Measurements from ENCODE around the gene SHC3. TPM values are rescaled to one million over a fixed set of nuclear protein-coding genes. Genes with fewer than 3 reads are reported as not detected.

SHC3 gene
- total and polyA plus RNA-seq, 2 of the 4 experiments (the other 2 are of a cell fraction), result 4.5 to 13.3 TPM

DNA sequence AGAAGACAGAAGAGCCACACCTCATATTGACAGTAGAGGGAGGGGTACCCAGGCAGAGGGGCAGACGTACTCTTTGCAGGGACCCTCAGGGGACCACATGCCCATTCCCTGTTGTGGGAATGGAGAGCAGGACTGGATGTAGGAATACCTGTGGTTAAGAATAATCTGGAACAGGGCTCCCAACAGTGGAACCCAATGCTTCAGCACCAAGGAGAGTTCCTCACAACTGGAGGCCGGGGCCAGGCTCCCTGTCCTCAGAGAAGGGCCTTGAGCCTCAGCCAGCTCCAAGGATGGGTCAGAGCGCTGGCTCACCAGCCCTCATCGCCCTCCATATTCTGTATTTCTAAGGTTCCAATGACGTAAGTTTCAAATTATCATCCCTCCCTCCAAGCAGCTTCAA is 7.4 kb upstream of the SHC3 start:
- no peak overlapping the region for H2AK5ac ChIP-seq (ENCODE audit: low read depth, low read length)
- DNase-seq, result peak; percentile 29
- H4K91ac ChIP-seq (ENCODE audit: insufficient read depth, low read depth, low read length), result no peak overlapping the region
- ChIA-PET POLR2A (ENCODE audit: unreplicated experiment) (no interaction called here), CTCF (no interaction called here)
- H2BK20ac ChIP-seq (ENCODE audit: low read depth, low read length), result no peak overlapping the region
- no peak for TF ChIP-seq RFX5 (IDR thresholded peaks at IDR 0.05; ENCODE audit: low read depth, low read length)
- no peak for TF ChIP-seq SMC3 (IDR thresholded peaks at IDR 0.05; ENCODE audit: low read depth, low read length)
- TF ChIP-seq MAZ (IDR thresholded peaks at IDR 0.05; ENCODE audit: borderline replicate concordance, low read depth, low read length), result no peak
- TF ChIP-seq NFE2L2 (IDR thresholded peaks at IDR 0.05; ENCODE audit: low read depth, low read length), result no peak
- TF ChIP-seq CTCF (conservative IDR thresholded peaks at IDR 0.05; ENCODE audit: low read depth, low read length), result no peak
- TF ChIP-seq CEBPB (IDR thresholded peaks at IDR 0.05; ENCODE audit: low read depth, low read length), result no peak
- no peak for TF ChIP-seq POLR2A (IDR thresholded peaks at IDR 0.05; ENCODE audit: low read depth, low read length)
- TF ChIP-seq RAD21 (IDR thresholded peaks at IDR 0.05; ENCODE audit: low read length), result no peak
- TF ChIP-seq BHLHE40 (IDR thresholded peaks at IDR 0.05; ENCODE audit: low read depth, low read length), result no peak
- TF ChIP-seq, protein P1, sequence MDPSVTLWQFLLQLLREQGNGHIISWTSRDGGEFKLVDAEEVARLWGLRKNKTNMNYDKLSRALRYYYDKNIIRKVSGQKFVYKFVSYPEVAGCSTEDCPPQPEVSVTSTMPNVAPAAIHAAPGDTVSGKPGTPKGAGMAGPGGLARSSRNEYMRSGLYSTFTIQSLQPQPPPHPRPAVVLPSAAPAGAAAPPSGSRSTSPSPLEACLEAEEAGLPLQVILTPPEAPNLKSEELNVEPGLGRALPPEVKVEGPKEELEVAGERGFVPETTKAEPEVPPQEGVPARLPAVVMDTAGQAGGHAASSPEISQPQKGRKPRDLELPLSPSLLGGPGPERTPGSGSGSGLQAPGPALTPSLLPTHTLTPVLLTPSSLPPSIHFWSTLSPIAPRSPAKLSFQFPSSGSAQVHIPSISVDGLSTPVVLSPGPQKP (IDR thresholded peaks at IDR 0.05; ENCODE audit: borderline replicate concordance, low read depth, low read length), result no peak
- TF ChIP-seq, protein P2, sequence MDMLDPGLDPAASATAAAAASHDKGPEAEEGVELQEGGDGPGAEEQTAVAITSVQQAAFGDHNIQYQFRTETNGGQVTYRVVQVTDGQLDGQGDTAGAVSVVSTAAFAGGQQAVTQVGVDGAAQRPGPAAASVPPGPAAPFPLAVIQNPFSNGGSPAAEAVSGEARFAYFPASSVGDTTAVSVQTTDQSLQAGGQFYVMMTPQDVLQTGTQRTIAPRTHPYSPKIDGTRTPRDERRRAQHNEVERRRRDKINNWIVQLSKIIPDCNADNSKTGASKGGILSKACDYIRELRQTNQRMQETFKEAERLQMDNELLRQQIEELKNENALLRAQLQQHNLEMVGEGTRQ (IDR thresholded peaks at IDR 0.05; ENCODE audit: low read depth, low read length), result no peak
- TF ChIP-seq CHD1 (IDR thresholded peaks at IDR 0.05; ENCODE audit: low read depth, low read length), result no peak
- no peak for TF ChIP-seq RCOR1 (IDR thresholded peaks at IDR 0.05; ENCODE audit: insufficient replicate concordance, low read length)
- TF ChIP-seq FOS (IDR thresholded peaks at IDR 0.05; ENCODE audit: low read depth, low read length), result no peak
- TF ChIP-seq MAFK (IDR thresholded peaks at IDR 0.05; ENCODE audit: low read depth, low read length), result no peak
- TF ChIP-seq MXI1 (IDR thresholded peaks at IDR 0.05; ENCODE audit: borderline replicate concordance, low read depth, low read length), result no peak
- no peak overlapping the region for H3K4me3 ChIP-seq (ENCODE audit: insufficient read depth, low read depth, low read length)
- H3K4me2 ChIP-seq (ENCODE audit: low read depth, low read length), result no peak overlapping the region
- no peak overlapping the region for H3K18ac ChIP-seq (ENCODE audit: low read depth, low read length)
- WGBS, 2 experiments (ENCODE audit: extremely low coverage in 2 of 2, insufficient read length in 1 of 2), result 27% methylated on average over 2 of the region's 5 CpGs; no CpG with 5 or more reads in 1 of the 2 experiments
- peak; percentile 68; the same call in 1 of the 2 replicates for ATAC-seq (ENCODE audit: low read depth)
- no peak overlapping the region for H4K8ac ChIP-seq (ENCODE audit: low read depth in 2 of 2, low read length in 2 of 2)
- H2AK9ac ChIP-seq (replicated peaks; ENCODE audit: low read depth, low read length, poor library complexity), result no peak overlapping the region
- H3K79me1 ChIP-seq (ENCODE audit: low read depth in 1 of 2, low read length in 2 of 2), result no peaks in the 10 kb centered on the region
- H3K36me3 ChIP-seq (ENCODE audit: control insufficient read depth, insufficient read depth, low read length), result no peaks in the 10 kb centered on the region
- H3K23ac ChIP-seq (ENCODE audit: low read depth, low read length), result no peak overlapping the region
- H3K4ac ChIP-seq (ENCODE audit: low read depth, low read length), result no peak overlapping the region
- no peaks in the 10 kb centered on the region; the same call in 1 of the 2 replicates for H3K27me3 ChIP-seq (ENCODE audit: control insufficient read depth, insufficient read depth, low read length)
- no TSS peak for BruUV-seq (replicated peaks)
- no peak overlapping the region for H2BK5ac ChIP-seq (ENCODE audit: low read depth, low read length, poor library complexity, severe bottlenecking)
- no peak overlapping the region for H2AFZ ChIP-seq (replicated peaks; ENCODE audit: low read length, poor library complexity)
- H2BK15ac ChIP-seq (ENCODE audit: low read depth, low read length), result no peak overlapping the region
- in situ Hi-C loops (cut with MboI; ENCODE audit: low sequenced_read_pairs), result no loop called here
- dilution Hi-C loops (cut with HindIII; ENCODE audit: low sequenced_read_pairs, unreplicated experiment), result no loop called here
- H3K56ac ChIP-seq (ENCODE audit: extremely low read depth, insufficient read depth, low read length), result no peak overlapping the region
- H3K9ac ChIP-seq (ENCODE audit: low read depth, low read length), result no peak overlapping the region
- H3K27ac ChIP-seq (ENCODE audit: insufficient read depth, low read length), result no peak overlapping the region
- no peaks in the 10 kb centered on the region for H3K9me3 ChIP-seq (ENCODE audit: control insufficient read depth, insufficient read depth, low read length)
- H3K4me1 ChIP-seq (ENCODE audit: control insufficient read depth, insufficient read depth, low read length), result no peaks in the 10 kb centered on the region
- no peak overlapping the region for H4K5ac ChIP-seq (ENCODE audit: low read depth, low read length)
- no peak overlapping the region for H2BK120ac ChIP-seq (ENCODE audit: low read depth, low read length)
- H3K14ac ChIP-seq (replicated peaks; ENCODE audit: low read depth, low read length), result no peak overlapping the region
- intact Hi-C loops (cut with micrococcal nuclease), result no loop called here
- no peaks in the 10 kb centered on the region for H3K9me1 ChIP-seq (ENCODE audit: insufficient read depth, low read length)
- no peaks in the 10 kb centered on the region for H4K20me1 ChIP-seq (ENCODE audit: insufficient read depth, low read length)
